Measurements from ENCODE around the gene STX4.

DNA sequence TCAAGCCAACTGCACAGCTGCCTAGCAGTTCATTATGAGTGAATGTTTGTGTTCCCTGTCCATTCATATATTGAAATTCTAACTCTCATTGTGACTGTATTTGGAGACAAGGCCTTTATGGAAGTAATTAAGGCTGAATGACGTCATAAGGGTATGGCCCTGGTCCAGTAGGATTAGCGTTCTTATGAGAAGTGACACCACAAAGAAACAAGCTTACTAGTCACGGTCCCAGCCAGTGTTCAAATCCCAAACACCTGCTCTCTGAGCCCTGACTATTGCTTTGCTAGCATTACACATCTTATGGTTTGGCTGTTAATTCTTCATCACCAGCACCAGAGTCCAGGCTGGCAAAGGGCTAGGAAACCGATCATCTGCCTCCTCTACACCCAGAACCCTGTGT, 38.5 kb downstream of the STX4 start:
- no peak for TF ChIP-seq POLR2A (IDR thresholded peaks at IDR 0.05)
- TF ChIP-seq, protein P1, sequence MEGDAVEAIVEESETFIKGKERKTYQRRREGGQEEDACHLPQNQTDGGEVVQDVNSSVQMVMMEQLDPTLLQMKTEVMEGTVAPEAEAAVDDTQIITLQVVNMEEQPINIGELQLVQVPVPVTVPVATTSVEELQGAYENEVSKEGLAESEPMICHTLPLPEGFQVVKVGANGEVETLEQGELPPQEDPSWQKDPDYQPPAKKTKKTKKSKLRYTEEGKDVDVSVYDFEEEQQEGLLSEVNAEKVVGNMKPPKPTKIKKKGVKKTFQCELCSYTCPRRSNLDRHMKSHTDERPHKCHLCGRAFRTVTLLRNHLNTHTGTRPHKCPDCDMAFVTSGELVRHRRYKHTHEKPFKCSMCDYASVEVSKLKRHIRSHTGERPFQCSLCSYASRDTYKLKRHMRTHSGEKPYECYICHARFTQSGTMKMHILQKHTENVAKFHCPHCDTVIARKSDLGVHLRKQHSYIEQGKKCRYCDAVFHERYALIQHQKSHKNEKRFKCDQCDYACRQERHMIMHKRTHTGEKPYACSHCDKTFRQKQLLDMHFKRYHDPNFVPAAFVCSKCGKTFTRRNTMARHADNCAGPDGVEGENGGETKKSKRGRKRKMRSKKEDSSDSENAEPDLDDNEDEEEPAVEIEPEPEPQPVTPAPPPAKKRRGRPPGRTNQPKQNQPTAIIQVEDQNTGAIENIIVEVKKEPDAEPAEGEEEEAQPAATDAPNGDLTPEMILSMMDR (IDR thresholded peaks at IDR 0.05), result no peak

Measured in breast epithelium (tissue), 3 donors.